Measurements from ENCODE around the gene GH2. TPM values are rescaled to one million over a fixed set of nuclear protein-coding genes. Genes with fewer than 3 reads are reported as not detected.
"Not testable (repeated sequence)": the region's sequence is repeated elsewhere in the genome, so short reads cannot be mapped to it uniquely, and the experiment has no call there.

The GH2 gene
- total RNA-seq, 1 donor from 2014 or later, result not detected

GRCh38 chr17:63918305-63918704 is 36.6 kb upstream of the GH2 start:
- Histone ChIP-seq H3K36me3 (ENCODE audit: control insufficient read depth, insufficient read depth, low read length) (no peaks in the 10 kb centered on the region), H3K27me3 (ENCODE audit: control insufficient read depth, insufficient read depth, low read length) (peaks cover 10% of the 10 kb centered on the region), H3K4me3 (ENCODE audit: low read depth, low read length) (no peak overlapping the region)
- DNase-seq (ENCODE audit: low read depth), result no peak
- TF ChIP-seq, protein P1, sequence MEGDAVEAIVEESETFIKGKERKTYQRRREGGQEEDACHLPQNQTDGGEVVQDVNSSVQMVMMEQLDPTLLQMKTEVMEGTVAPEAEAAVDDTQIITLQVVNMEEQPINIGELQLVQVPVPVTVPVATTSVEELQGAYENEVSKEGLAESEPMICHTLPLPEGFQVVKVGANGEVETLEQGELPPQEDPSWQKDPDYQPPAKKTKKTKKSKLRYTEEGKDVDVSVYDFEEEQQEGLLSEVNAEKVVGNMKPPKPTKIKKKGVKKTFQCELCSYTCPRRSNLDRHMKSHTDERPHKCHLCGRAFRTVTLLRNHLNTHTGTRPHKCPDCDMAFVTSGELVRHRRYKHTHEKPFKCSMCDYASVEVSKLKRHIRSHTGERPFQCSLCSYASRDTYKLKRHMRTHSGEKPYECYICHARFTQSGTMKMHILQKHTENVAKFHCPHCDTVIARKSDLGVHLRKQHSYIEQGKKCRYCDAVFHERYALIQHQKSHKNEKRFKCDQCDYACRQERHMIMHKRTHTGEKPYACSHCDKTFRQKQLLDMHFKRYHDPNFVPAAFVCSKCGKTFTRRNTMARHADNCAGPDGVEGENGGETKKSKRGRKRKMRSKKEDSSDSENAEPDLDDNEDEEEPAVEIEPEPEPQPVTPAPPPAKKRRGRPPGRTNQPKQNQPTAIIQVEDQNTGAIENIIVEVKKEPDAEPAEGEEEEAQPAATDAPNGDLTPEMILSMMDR (IDR thresholded peaks at IDR 0.05; ENCODE audit: insufficient read depth, low read length, poor library complexity, severe bottlenecking), result no peak

- DNase-seq (ENCODE audit: low read depth), result no peak
- TF ChIP-seq, protein P1 (IDR thresholded peaks at IDR 0.05; ENCODE audit: insufficient read depth, low read length, poor library complexity, severe bottlenecking), result no peak
- H3K27me3 ChIP-seq (ENCODE audit: control insufficient read depth, insufficient read depth, low read length), result peaks cover 10% of the 10 kb centered on the region
- H3K36me3 ChIP-seq (ENCODE audit: control insufficient read depth, insufficient read depth, low read length), result no peaks in the 10 kb centered on the region
- H3K4me3 ChIP-seq (ENCODE audit: low read depth, low read length), result no peak overlapping the region
Measured at GRCh38 chr17:63917646-63918045, 35.9 kb upstream of the GH2 start.

- H3K4me3 ChIP-seq (ENCODE audit: low read depth, low read length); H3K36me3 ChIP-seq (ENCODE audit: control insufficient read depth, insufficient read depth, low read length); DNase-seq (ENCODE audit: low read depth): not testable (repeated sequence)
- H3K27me3 ChIP-seq (ENCODE audit: control insufficient read depth, insufficient read depth, low read length), result peaks cover 10% of the 10 kb centered on the region
Measured at GRCh38 chr17:63917206-63917605, 35.5 kb upstream of the GH2 start.

DNA sequence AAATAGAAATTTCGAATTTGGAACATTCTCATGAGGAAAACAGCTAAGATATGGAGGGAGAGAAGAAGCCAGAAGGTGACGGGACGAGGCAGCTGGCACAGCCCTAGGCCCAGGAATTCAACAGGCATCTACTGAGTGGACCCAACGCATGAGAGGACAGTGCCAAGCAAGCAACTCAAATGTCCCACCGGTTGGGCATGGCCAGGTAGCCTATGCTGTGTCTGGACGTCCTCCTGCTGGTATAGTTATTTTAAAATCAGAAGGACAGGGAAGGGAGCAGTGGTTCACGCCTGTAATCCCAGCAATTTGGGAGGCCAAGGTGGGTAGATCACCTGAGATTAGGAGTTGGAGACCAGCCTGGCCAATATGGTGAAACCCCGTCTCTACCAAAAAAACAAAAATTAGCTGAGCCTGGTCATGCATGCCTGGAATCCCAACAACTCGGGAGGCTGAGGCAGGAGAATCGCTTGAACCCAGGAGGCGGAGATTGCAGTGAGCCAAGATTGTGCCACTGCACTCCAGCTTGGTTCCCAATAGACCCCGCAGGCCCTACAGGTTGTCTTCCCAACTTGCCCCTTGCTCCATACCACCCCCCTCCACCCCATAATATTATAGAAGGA is 34.9 kb upstream of the GH2 start:
- DNase-seq (ENCODE audit: low read depth), result no peak
- TF ChIP-seq, protein P1 (IDR thresholded peaks at IDR 0.05; ENCODE audit: insufficient read depth, low read length, poor library complexity, severe bottlenecking), result no peak
- no peaks in the 10 kb centered on the region for H3K36me3 ChIP-seq (ENCODE audit: control insufficient read depth, insufficient read depth, low read length)
- H3K27me3 ChIP-seq (ENCODE audit: control insufficient read depth, insufficient read depth, low read length), result peaks cover 10% of the 10 kb centered on the region
- H3K4me3 ChIP-seq (ENCODE audit: low read depth, low read length), result no peak overlapping the region

DNA sequence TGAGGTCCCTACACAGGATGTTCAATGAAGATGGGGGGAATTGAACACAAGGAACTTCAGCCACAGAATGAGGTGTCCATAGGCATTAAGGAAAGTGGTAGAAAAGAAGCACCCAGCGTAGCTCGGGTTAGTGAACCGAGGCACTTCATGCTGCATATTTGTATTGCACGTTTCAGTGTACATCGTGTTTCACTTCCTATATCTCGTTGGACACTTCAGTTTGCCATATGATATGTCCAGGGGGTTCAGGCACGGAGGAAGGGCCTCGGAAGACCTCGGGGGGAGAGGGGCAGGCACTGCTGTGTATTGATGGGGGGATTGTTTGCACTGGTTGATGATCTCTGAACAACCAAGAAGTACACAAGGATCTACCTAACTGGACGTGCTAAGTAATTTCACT is 34.0 kb upstream of the GH2 start:
- H3K4me3 ChIP-seq (ENCODE audit: low read depth, low read length); DNase-seq (ENCODE audit: low read depth); H3K36me3 ChIP-seq (ENCODE audit: control insufficient read depth, insufficient read depth, low read length): not testable (repeated sequence)
- peaks cover 12% of the 10 kb centered on the region for H3K27me3 ChIP-seq (ENCODE audit: control insufficient read depth, insufficient read depth, low read length)

DNA sequence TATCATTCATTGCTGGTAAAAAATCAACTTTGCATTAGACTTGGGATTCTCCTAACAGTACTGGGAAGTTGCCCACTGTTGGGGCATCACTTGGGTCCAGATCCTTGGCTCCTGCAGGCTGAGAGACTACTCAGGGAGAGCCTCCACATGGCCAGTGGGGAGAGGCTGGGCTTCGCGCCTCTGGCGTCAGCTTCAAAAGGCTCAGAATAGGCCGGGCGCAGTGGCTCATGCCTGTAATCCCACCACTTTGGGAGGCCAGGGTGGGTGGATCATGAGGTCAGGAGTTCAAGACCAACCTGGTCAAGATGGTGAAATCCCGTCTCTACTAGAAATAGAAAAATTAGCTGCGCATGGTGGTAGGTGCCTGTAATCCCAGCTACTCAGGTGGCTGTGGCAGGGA is 32.7 kb upstream of the GH2 start:
- TF ChIP-seq, protein P1 (IDR thresholded peaks at IDR 0.05; ENCODE audit: insufficient read depth, low read length, poor library complexity, severe bottlenecking), result no peak
- DNase-seq (ENCODE audit: low read depth), result no peak
- Histone ChIP-seq H3K36me3 (ENCODE audit: control insufficient read depth, insufficient read depth, low read length) (no peaks in the 10 kb centered on the region), H3K4me3 (ENCODE audit: low read depth, low read length) (no peak overlapping the region), H3K27me3 (ENCODE audit: control insufficient read depth, insufficient read depth, low read length) (peaks cover 17% of the 10 kb centered on the region)

- peaks cover 9% of the 10 kb centered on the region for H3K27me3 ChIP-seq (ENCODE audit: control insufficient read depth, insufficient read depth, low read length)
- DNase-seq (ENCODE audit: low read depth), result no peak
- H3K36me3 ChIP-seq (ENCODE audit: control insufficient read depth, insufficient read depth, low read length), result no peaks in the 10 kb centered on the region
- TF ChIP-seq, protein P1 (IDR thresholded peaks at IDR 0.05; ENCODE audit: insufficient read depth, low read length, poor library complexity, severe bottlenecking), result peak; percentile 63
- H3K4me3 ChIP-seq (ENCODE audit: low read depth, low read length), result no peak overlapping the region
Measured at GRCh38 chr17:63911657-63912100, 29.9 kb upstream of the GH2 start.
